ENCODE data around the gene DHCR24. TPM values are rescaled to one million over a fixed set of nuclear protein-coding genes. Genes with fewer than 3 reads are reported as not detected.

The DHCR24 gene
- total RNA-seq, 1 donor from 2014 or later, result 168 TPM

- H3K27me3 Mint-ChIP-seq (ENCODE audit: low read depth, unreplicated experiment), result peaks cover 16% of the 10 kb centered on the region
- Histone ChIP-seq H4K20me1 (ENCODE audit: insufficient read depth, low read length) (no peaks in the 10 kb centered on the region), H2AFZ (ENCODE audit: low read depth, low read length) (no peak overlapping the region), H3K27me3 (ENCODE audit: insufficient read depth, low read length) (peaks cover 27% of the 10 kb centered on the region), H3K4me2 (ENCODE audit: low read length) (no peak overlapping the region), H3K4me3 (ENCODE audit: insufficient read depth, low read depth, low read length) (no peak overlapping the region), H3K9me3 (ENCODE audit: insufficient read depth, low read depth, low read length) (no peaks in the 10 kb centered on the region), H3K9ac (ENCODE audit: low read length) (no peak overlapping the region), H3K27ac (ENCODE audit: low read depth, low read length) (no peak overlapping the region), H3K79me2 (ENCODE audit: insufficient read depth, low read length) (no peaks in the 10 kb centered on the region), H3K36me3 (ENCODE audit: insufficient read depth, low read length) (no peaks in the 10 kb centered on the region), H3K4me1 (ENCODE audit: insufficient read depth, low read length) (peaks cover 7% of the 10 kb centered on the region)
- FAIRE-seq (no peak), DNase-seq (ENCODE audit: low read depth) (no peak)
- H3K27ac Mint-ChIP-seq (ENCODE audit: unreplicated experiment), result no peak overlapping the region
- TF ChIP-seq, protein P1, sequence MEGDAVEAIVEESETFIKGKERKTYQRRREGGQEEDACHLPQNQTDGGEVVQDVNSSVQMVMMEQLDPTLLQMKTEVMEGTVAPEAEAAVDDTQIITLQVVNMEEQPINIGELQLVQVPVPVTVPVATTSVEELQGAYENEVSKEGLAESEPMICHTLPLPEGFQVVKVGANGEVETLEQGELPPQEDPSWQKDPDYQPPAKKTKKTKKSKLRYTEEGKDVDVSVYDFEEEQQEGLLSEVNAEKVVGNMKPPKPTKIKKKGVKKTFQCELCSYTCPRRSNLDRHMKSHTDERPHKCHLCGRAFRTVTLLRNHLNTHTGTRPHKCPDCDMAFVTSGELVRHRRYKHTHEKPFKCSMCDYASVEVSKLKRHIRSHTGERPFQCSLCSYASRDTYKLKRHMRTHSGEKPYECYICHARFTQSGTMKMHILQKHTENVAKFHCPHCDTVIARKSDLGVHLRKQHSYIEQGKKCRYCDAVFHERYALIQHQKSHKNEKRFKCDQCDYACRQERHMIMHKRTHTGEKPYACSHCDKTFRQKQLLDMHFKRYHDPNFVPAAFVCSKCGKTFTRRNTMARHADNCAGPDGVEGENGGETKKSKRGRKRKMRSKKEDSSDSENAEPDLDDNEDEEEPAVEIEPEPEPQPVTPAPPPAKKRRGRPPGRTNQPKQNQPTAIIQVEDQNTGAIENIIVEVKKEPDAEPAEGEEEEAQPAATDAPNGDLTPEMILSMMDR (IDR thresholded peaks at IDR 0.05; ENCODE audit: insufficient read depth, low read depth, low read length), result no peak
- no peak for TF ChIP-seq EZH2 (IDR thresholded peaks at IDR 0.05; ENCODE audit: insufficient read depth, low read length)
- no peaks in the 10 kb centered on the region for H3K4me1 Mint-ChIP-seq (ENCODE audit: low read depth, unreplicated experiment)
- no peak overlapping the region for H3K4me3 Mint-ChIP-seq (ENCODE audit: unreplicated experiment)
- peaks cover 1% of the 10 kb centered on the region for H3K36me3 Mint-ChIP-seq (ENCODE audit: low read depth, unreplicated experiment)
- peaks cover 3% of the 10 kb centered on the region for H3K9me3 Mint-ChIP-seq (ENCODE audit: unreplicated experiment)
These were observed 82.4 kb downstream of the DHCR24 start for GRCh38 chr1:54804471-54805132.

GRCh38 chr1:54803761-54804470 is 83.1 kb downstream of the DHCR24 start:
- Mint-ChIP-seq H3K4me1 (ENCODE audit: low read depth, unreplicated experiment) (no peaks in the 10 kb centered on the region), H3K27ac (ENCODE audit: unreplicated experiment) (no peak overlapping the region)

More at GRCh38 chr1:54803761-54804470, 83.1 kb downstream of the DHCR24 start:
- DNase-seq (ENCODE audit: low read depth), result no peak
- no peaks in the 10 kb centered on the region for H3K36me3 ChIP-seq (ENCODE audit: insufficient read depth, low read length)
- H3K4me1 ChIP-seq (ENCODE audit: insufficient read depth, low read length), result peaks cover 7% of the 10 kb centered on the region
- no peak overlapping the region for H3K9ac ChIP-seq (ENCODE audit: low read length)
- H4K20me1 ChIP-seq (ENCODE audit: insufficient read depth, low read length), result no peaks in the 10 kb centered on the region
- H3K9me3 ChIP-seq (ENCODE audit: insufficient read depth, low read depth, low read length), result no peaks in the 10 kb centered on the region
- FAIRE-seq, result no peak
- H3K36me3 Mint-ChIP-seq (ENCODE audit: low read depth, unreplicated experiment), result peaks cover 1% of the 10 kb centered on the region
- H2AFZ ChIP-seq (ENCODE audit: low read depth, low read length), result no peak overlapping the region
- peaks cover 33% of the 10 kb centered on the region for H3K27me3 ChIP-seq (ENCODE audit: insufficient read depth, low read length)
- no peak overlapping the region for H3K4me2 ChIP-seq (ENCODE audit: low read length)
- no peaks in the 10 kb centered on the region for H3K79me2 ChIP-seq (ENCODE audit: insufficient read depth, low read length)
- no peak overlapping the region for H3K4me3 Mint-ChIP-seq (ENCODE audit: unreplicated experiment)
- H3K27me3 Mint-ChIP-seq (ENCODE audit: low read depth, unreplicated experiment), result peaks cover 16% of the 10 kb centered on the region
- H3K9me3 Mint-ChIP-seq (ENCODE audit: unreplicated experiment), result peaks cover 3% of the 10 kb centered on the region
- no peak overlapping the region for H3K4me3 ChIP-seq (ENCODE audit: insufficient read depth, low read depth, low read length)
- TF ChIP-seq EZH2 (IDR thresholded peaks at IDR 0.05; ENCODE audit: insufficient read depth, low read length), result no peak
- TF ChIP-seq, protein P1 (IDR thresholded peaks at IDR 0.05; ENCODE audit: insufficient read depth, low read depth, low read length), result no peak
- H3K27ac ChIP-seq (ENCODE audit: low read depth, low read length), result no peak overlapping the region

Measured in astrocyte (in vitro differentiated cells and primary cell).